Trophoblast cell (in vitro differentiated cells and primary cell): ENCODE measurements around the gene ACACA.
"Not testable (repeated sequence)": the region's sequence is repeated elsewhere in the genome, so short reads cannot be mapped to it uniquely, and the experiment has no call there.

Experiments used
- DNase-seq, 2 donors: peaks; one replicate each; pipeline ENCODE4 v3.0.0-alpha.2; 2016
- H2AFZ ChIP-seq: 2 replicates; pipeline ENCODE4 v1.6.1; 2013; ENCODE audit warnings: low read length, moderate library complexity, mild to moderate bottlenecking; ENCODE audit not compliant: insufficient read depth, poor library complexity
- H2AK5ac ChIP-seq: 2 replicates; pipeline ENCODE4 v1.6.1; 2013; ENCODE audit warnings: mild to moderate bottlenecking, low read length
- H2BK120ac ChIP-seq: 2 replicates; pipeline ENCODE4 v1.6.1; 2013; ENCODE audit warnings: low read length, mild to moderate bottlenecking, moderate library complexity; ENCODE audit not compliant: insufficient read depth, poor library complexity
- H2BK12ac ChIP-seq: 2 replicates; pipeline ENCODE4 v1.6.1; 2013; ENCODE audit warnings: mild to moderate bottlenecking, low read length, moderate library complexity
- H2BK5ac ChIP-seq: 2 replicates; pipeline ENCODE4 v1.6.1; 2013; ENCODE audit warnings: low read length, low read depth, moderate library complexity, mild to moderate bottlenecking; ENCODE audit not compliant: poor library complexity
- H3K14ac ChIP-seq: 2 replicates; pipeline ENCODE4 v1.6.1; 2013; ENCODE audit warnings: mild to moderate bottlenecking, low read length
- H3K18ac ChIP-seq: 2 replicates; pipeline ENCODE4 v1.6.1; 2013; ENCODE audit warnings: mild to moderate bottlenecking, low read length
- H3K23ac ChIP-seq: 2 replicates; pipeline ENCODE4 v1.6.1; 2013; ENCODE audit warnings: low read length
- H3K27ac ChIP-seq: 2 replicates; pipeline ENCODE4 v1.5.1; 2013; ENCODE audit warnings: low read depth, mild to moderate bottlenecking, inconsistent platforms, low read length, moderate library complexity
- H3K27me3 ChIP-seq: 2 replicates; pipeline ENCODE4 v1.6.1; 2013; ENCODE audit warnings: inconsistent platforms, mild to moderate bottlenecking, low read length, moderate library complexity; ENCODE audit not compliant: insufficient read depth
- H3K36me3 ChIP-seq, 2 experiments: 1 replicate in 1 of 2; 2 replicates in 1 of 2; pipeline ENCODE4 v1.6.1; 2013; ENCODE audit warnings: low read length in 2 of 2, mild to moderate bottlenecking in 2 of 2, moderate library complexity in 1 of 2; ENCODE audit not compliant: insufficient read depth in 2 of 2, control insufficient read depth in 1 of 2
- H3K4ac ChIP-seq: 2 replicates; pipeline ENCODE4 v1.6.1; 2013; ENCODE audit warnings: low read depth, mild to moderate bottlenecking, low read length, moderate library complexity
- H3K4me1 ChIP-seq, 2 experiments: 1 replicate in 1 of 2; 2 replicates in 1 of 2; pipeline ENCODE4 v1.6.1; 2013; ENCODE audit warnings: low read length in 2 of 2, mild to moderate bottlenecking in 2 of 2, moderate library complexity in 1 of 2; ENCODE audit not compliant: insufficient read depth in 2 of 2, control insufficient read depth in 1 of 2
- H3K4me2 ChIP-seq: 2 replicates; pipeline ENCODE4 v1.6.1; 2013; ENCODE audit warnings: inconsistent platforms, mild to moderate bottlenecking, low read length, moderate library complexity
- H3K4me3 ChIP-seq: 2 replicates; pipeline ENCODE4 v1.5.1; 2013; ENCODE audit warnings: mild to moderate bottlenecking, low read depth, low read length, inconsistent platforms
- H3K79me1 ChIP-seq: one replicate; pipeline ENCODE4 v1.6.1; 2013; ENCODE audit warnings: low read length
- H3K79me2 ChIP-seq: 2 replicates; pipeline ENCODE4 v1.6.1; 2013; ENCODE audit warnings: low read length, mild to moderate bottlenecking; ENCODE audit not compliant: control insufficient read depth, insufficient read depth, poor library complexity
- H3K9ac ChIP-seq: 2 replicates; pipeline ENCODE4 v1.6.1; 2013; ENCODE audit warnings: mild to moderate bottlenecking, low read length
- H3K9me3 ChIP-seq: 2 replicates; pipeline ENCODE4 v1.6.1; 2013; ENCODE audit warnings: low read depth, mild to moderate bottlenecking, control low read depth, inconsistent platforms, low read length; ENCODE audit not compliant: insufficient read depth
- H4K12ac ChIP-seq: 2 replicates; pipeline ENCODE4 v1.6.1; 2013; ENCODE audit warnings: low read depth, mild to moderate bottlenecking, low read length, moderate library complexity
- H4K8ac ChIP-seq: 2 replicates; pipeline ENCODE4 v1.6.1; 2013; ENCODE audit warnings: low read depth, mild to moderate bottlenecking, low read length, moderate library complexity
- H4K91ac ChIP-seq: one replicate; pipeline ENCODE4 v1.6.1; 2013; ENCODE audit warnings: low read depth, mild to moderate bottlenecking, low read length, moderate library complexity
- WGBS: extraction: QIAGEN DNeasy Blood & Tissue Kit; methylation state at CpG from one replicate; pipeline ENCODE4 v1.1.7; 2013; ENCODE audit warnings: missing lambda C conversion rate; ENCODE audit not compliant: insufficient read length, insufficient coverage; ENCODE audit errors: extremely low coverage; 5-methylcytosine and 5-hydroxymethylcytosine counted together

ACACA gene

DNA sequence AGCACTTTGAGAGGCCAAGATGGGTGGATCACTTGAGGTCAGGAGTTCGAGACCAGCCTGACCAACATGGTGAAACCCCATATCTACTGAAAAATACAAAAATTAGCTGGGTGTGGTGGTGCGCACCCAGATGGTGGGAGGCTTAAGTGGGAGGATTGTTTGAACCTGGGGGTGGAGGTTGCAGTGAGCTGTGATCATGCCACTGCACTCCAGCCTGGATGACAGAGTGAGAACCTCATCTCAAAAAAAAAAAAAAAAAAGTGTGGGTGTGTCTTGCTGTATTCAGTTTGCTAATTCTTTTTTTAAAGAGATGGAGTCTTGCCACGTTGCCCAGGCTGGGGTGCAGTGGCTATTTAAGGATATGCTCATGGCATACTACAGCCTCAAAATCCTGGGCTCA lies 333.2 kb downstream of the ACACA start:
- not testable (repeated sequence) for H3K79me1 ChIP-seq, H3K27ac ChIP-seq, H2BK12ac ChIP-seq, H2AFZ ChIP-seq, H3K18ac ChIP-seq, H3K4me1 ChIP-seq, H4K8ac ChIP-seq, H3K4me2 ChIP-seq, DNase-seq, H2BK5ac ChIP-seq, H3K9me3 ChIP-seq, H3K9ac ChIP-seq, H3K14ac ChIP-seq, H3K36me3 ChIP-seq, H3K4ac ChIP-seq, H4K12ac ChIP-seq, H3K4me3 ChIP-seq, H3K23ac ChIP-seq, H4K91ac ChIP-seq, H3K79me2 ChIP-seq, H3K27me3 ChIP-seq, H2BK120ac ChIP-seq, H2AK5ac ChIP-seq
- no CpG with 5 or more reads among the region's 3 CpGs for WGBS

DNA sequence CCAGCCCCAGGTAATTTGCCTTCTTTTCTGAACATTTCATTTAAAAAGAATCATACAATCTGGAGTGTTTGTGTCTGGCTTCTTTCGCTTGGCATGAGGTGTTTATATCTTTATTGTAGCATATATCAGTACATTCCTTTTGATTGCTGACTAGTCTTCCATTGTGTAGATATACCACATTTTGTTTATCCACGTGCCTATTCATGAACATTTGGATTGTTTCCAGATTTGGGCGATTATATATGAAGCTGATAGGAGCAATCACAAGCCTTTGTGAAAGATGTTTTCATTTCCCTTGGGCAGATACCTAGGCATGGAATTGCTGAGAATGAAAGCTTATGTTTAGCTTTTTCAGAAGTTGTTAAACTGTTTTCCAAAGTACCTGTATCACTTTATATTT lies 337.5 kb downstream of the ACACA start:
- Histone ChIP-seq H3K79me1 (no peaks in the 10 kb centered on the region), H4K8ac (no peak overlapping the region), H3K4me1 (peaks cover 3 to 10% of the 10 kb centered on the region in 2 experiments), H2BK5ac (no peak overlapping the region), H2BK12ac (no peak overlapping the region), H3K23ac (no peak overlapping the region), H2AK5ac (no peak overlapping the region), H3K4ac (no peak overlapping the region), H3K9ac (no peak overlapping the region), H4K12ac (no peak overlapping the region), H3K36me3 (no peaks in the 10 kb centered on the region), H3K27ac (no peak overlapping the region), H4K91ac (no peak overlapping the region), H3K4me2 (no peak overlapping the region), H3K79me2 (no peaks in the 10 kb centered on the region), H3K18ac (no peak overlapping the region), H3K27me3 (peaks cover 2% of the 10 kb centered on the region), H3K4me3 (no peak overlapping the region), H3K9me3 (no peaks in the 10 kb centered on the region), H2BK120ac (no peak overlapping the region), H3K14ac (no peak overlapping the region), H2AFZ (no peak overlapping the region)
- no peak for DNase-seq
- no CpG with 5 or more reads among the region's 3 CpGs for WGBS

DNA sequence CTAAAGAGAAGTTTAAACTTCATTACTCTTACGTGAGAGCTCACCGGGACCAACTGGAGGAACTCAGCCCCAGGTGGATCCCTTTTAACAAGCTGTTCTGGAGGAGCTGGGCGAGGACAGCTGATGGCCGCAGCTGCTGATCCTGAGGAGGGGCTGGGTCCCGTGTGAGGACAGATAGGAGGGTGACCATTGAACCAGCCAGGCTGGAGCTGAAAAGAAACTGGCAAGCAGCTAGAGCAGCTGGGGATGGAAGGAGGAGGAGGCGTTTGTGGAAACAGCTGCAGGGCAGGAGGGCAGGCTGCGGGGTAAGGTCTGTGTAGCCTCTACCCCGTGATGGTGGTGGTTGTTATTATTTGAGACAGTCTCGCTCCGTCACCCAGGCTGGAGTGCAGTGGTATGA lies 338.4 kb downstream of the ACACA start:
- Histone ChIP-seq H3K18ac (peak overlapping the region; percentile 43), H3K79me2 (no peaks in the 10 kb centered on the region), H3K23ac (no peak overlapping the region), H3K4ac (no peak overlapping the region), H3K4me1 (peaks cover 3 to 10% of the 10 kb centered on the region in 2 experiments), H2BK12ac (no peak overlapping the region), H3K27me3 (peaks cover 2% of the 10 kb centered on the region), H3K36me3 (no peaks in the 10 kb centered on the region), H3K4me2 (no peak overlapping the region), H4K8ac (peak overlapping the region; percentile 36), H2BK120ac (no peak overlapping the region), H3K9me3 (no peaks in the 10 kb centered on the region), H4K12ac (no peak overlapping the region), H2AFZ (no peak overlapping the region), H4K91ac (peak overlapping the region; percentile 19), H2BK5ac (no peak overlapping the region), H2AK5ac (peak overlapping the region; percentile 49), H3K9ac (no peak overlapping the region), H3K4me3 (no peak overlapping the region), H3K14ac (peak overlapping the region; percentile 35), H3K27ac (no peak overlapping the region), H3K79me1 (no peaks in the 10 kb centered on the region)
- DNase-seq = no peak
- WGBS = no CpG with 5 or more reads among the region's 10 CpGs

DNA sequence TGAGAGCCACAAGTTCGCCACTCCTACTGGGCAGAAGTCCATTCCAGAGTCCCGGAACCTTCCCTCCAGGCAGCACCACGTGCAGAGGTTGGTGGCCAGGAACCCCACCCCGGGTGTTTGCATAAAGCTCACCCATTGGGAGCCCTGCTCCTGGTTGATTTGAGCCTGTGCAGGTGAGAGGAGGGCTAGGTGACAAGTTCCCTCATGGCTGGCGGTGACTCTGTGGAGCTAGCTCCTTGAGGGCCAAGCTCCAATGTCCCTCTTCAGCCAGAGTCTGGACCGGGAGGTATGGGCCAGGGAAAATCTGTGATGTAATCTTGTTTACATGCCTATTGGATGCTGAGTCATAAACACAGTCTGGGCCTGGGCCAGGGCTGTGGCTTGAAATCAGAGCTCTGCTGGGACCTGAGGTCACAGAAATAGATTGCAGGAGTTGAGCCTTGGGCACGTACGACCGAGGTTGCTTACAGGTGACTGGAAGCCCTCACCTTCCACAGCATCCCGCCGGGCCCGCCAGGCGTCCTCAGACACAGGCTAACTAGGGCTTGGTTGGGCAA lies 339.0 kb downstream of the ACACA start:
- no CpG with 5 or more reads among the region's 13 CpGs for WGBS

More for the DNA sequence above, 339.0 kb downstream of the ACACA start:
- H3K23ac ChIP-seq = no peak overlapping the region
- H3K4me2 ChIP-seq = no peak overlapping the region
- no peaks in the 10 kb centered on the region for H3K79me1 ChIP-seq
- peaks cover 3 to 10% of the 10 kb centered on the region in 2 experiments for H3K4me1 ChIP-seq
- no peak overlapping the region for H2BK120ac ChIP-seq
- H2BK12ac ChIP-seq = no peak overlapping the region
- no peaks in the 10 kb centered on the region for H3K79me2 ChIP-seq
- no peak overlapping the region for H4K12ac ChIP-seq
- no peak overlapping the region for H2BK5ac ChIP-seq
- no peak overlapping the region for H4K91ac ChIP-seq
- no peaks in the 10 kb centered on the region for H3K36me3 ChIP-seq
- H2AFZ ChIP-seq = no peak overlapping the region
- H3K27ac ChIP-seq = no peak overlapping the region
- no peak overlapping the region for H2AK5ac ChIP-seq
- H3K18ac ChIP-seq = no peak overlapping the region
- no peak overlapping the region for H3K4ac ChIP-seq
- H3K14ac ChIP-seq = no peak overlapping the region
- H3K27me3 ChIP-seq = peaks cover 2% of the 10 kb centered on the region
- DNase-seq = peak; percentile 83
- H3K9me3 ChIP-seq = no peaks in the 10 kb centered on the region
- H4K8ac ChIP-seq = no peak overlapping the region
- H3K4me3 ChIP-seq = no peak overlapping the region
- no peak overlapping the region for H3K9ac ChIP-seq
